ENCODE data around the gene COL26A1. TPM values are rescaled to one million over a fixed set of nuclear protein-coding genes. Genes with fewer than 3 reads are reported as not detected.

COL26A1 gene
- total and polyA plus RNA-seq, 2 of the 4 experiments (the other 2 are of a cell fraction) = not detected

GRCh38 chr7:101564778-101565211 is 202.1 kb downstream of the COL26A1 start:
- Histone ChIP-seq H3K4me3 (ENCODE audit: insufficient read depth, low read depth, low read length) (no peak overlapping the region), H4K5ac (ENCODE audit: low read depth, low read length) (no peak overlapping the region), H3K18ac (ENCODE audit: low read depth, low read length) (no peak overlapping the region), H4K8ac (ENCODE audit: low read depth in 2 of 2, low read length in 2 of 2) (no peak overlapping the region), H2BK20ac (ENCODE audit: low read depth, low read length) (no peak overlapping the region), H2AFZ (replicated peaks; ENCODE audit: low read length, poor library complexity) (no peak overlapping the region), H2BK5ac (ENCODE audit: low read depth, low read length, poor library complexity, severe bottlenecking) (no peak overlapping the region), H3K9me1 (ENCODE audit: insufficient read depth, low read length) (no peaks in the 10 kb centered on the region), H3K27me3 (ENCODE audit: control insufficient read depth, insufficient read depth, low read length) (peaks cover 52% of the 10 kb centered on the region), H2AK9ac (replicated peaks; ENCODE audit: low read depth, low read length, poor library complexity) (no peak overlapping the region), H3K56ac (ENCODE audit: extremely low read depth, insufficient read depth, low read length) (no peak overlapping the region), H3K4ac (ENCODE audit: low read depth, low read length) (no peak overlapping the region), H4K91ac (ENCODE audit: insufficient read depth, low read depth, low read length) (no peak overlapping the region), H3K36me3 (ENCODE audit: control insufficient read depth, insufficient read depth, low read length) (no peaks in the 10 kb centered on the region), H3K9me3 (ENCODE audit: control insufficient read depth, insufficient read depth, low read length) (peaks cover 2% of the 10 kb centered on the region; the same call in 1 of the 2 replicates), H2BK15ac (ENCODE audit: low read depth, low read length) (no peak overlapping the region), H4K20me1 (ENCODE audit: insufficient read depth, low read length) (no peaks in the 10 kb centered on the region), H3K9ac (ENCODE audit: low read depth, low read length) (no peak overlapping the region), H2AK5ac (ENCODE audit: low read depth, low read length) (no peak overlapping the region), H3K79me1 (ENCODE audit: low read depth in 1 of 2, low read length in 2 of 2) (no peaks in the 10 kb centered on the region), H3K23ac (ENCODE audit: low read depth, low read length) (no peak overlapping the region), H3K27ac (ENCODE audit: insufficient read depth, low read length) (no peak overlapping the region), H3K14ac (replicated peaks; ENCODE audit: low read depth, low read length) (no peak overlapping the region), H3K4me1 (ENCODE audit: control insufficient read depth, insufficient read depth, low read length) (no peaks in the 10 kb centered on the region), H3K4me2 (ENCODE audit: low read depth, low read length) (no peak overlapping the region), H2BK120ac (ENCODE audit: low read depth, low read length) (no peak overlapping the region)
- dilution Hi-C loops (cut with HindIII; ENCODE audit: low sequenced_read_pairs, unreplicated experiment) = no loop called here
- intact Hi-C loops (cut with micrococcal nuclease) = no loop called here
- ChIA-PET POLR2A (ENCODE audit: unreplicated experiment) (no interaction called here), CTCF (no interaction called here)
- 26% methylated on average over 4 of the region's 16 CpGs; no CpG with 5 or more reads in 1 of the 2 experiments for WGBS, 2 experiments (ENCODE audit: extremely low coverage in 2 of 2, insufficient read length in 1 of 2)
- ATAC-seq (ENCODE audit: low read depth) = no peak
- DNase-seq = no peak
- in situ Hi-C loops (cut with MboI; ENCODE audit: low sequenced_read_pairs) = no loop called here
- no TSS peak for BruUV-seq (replicated peaks)
- TF ChIP-seq CEBPB (IDR thresholded peaks at IDR 0.05; ENCODE audit: low read depth, low read length) = no peak
- no peak for TF ChIP-seq SMC3 (IDR thresholded peaks at IDR 0.05; ENCODE audit: low read depth, low read length)
- no peak for TF ChIP-seq BHLHE40 (IDR thresholded peaks at IDR 0.05; ENCODE audit: low read depth, low read length)
- TF ChIP-seq MAZ (IDR thresholded peaks at IDR 0.05; ENCODE audit: borderline replicate concordance, low read depth, low read length) = no peak
- no peak for TF ChIP-seq MAFK (IDR thresholded peaks at IDR 0.05; ENCODE audit: low read depth, low read length)
- TF ChIP-seq NFE2L2 (IDR thresholded peaks at IDR 0.05; ENCODE audit: low read depth, low read length) = no peak
- TF ChIP-seq FOS (IDR thresholded peaks at IDR 0.05; ENCODE audit: low read depth, low read length) = no peak
